Liver (tissue), 9 donors: ENCODE data around the gene HRH3. TPM values are rescaled to one million over a fixed set of nuclear protein-coding genes. Genes with fewer than 3 reads are reported as not detected.

ENCODE experiments used
- DNase-seq: peaks from one replicate; pipeline ENCODE4 v3.0.0-alpha.2; 2017; ENCODE audit warnings: low spot score
- H3K27ac ChIP-seq, 2 donors: one replicate each; pipeline ENCODE4 v1.7.0; 2013; ENCODE audit warnings: inconsistent platforms in 2 of 2, low read length in 2 of 2, control low read depth in 1 of 2, low read depth in 1 of 2, mild to moderate bottlenecking in 1 of 2
- H3K27me3 ChIP-seq, 4 donors: one replicate each; pipeline versions ENCODE4 v1.6.1 to v1.7.0; 2013; ENCODE audit warnings: low read length in 3 of 4, inconsistent platforms in 1 of 4, mild to moderate bottlenecking in 1 of 4, moderate library complexity in 1 of 4; ENCODE audit not compliant: control insufficient read depth in 4 of 4, insufficient read depth in 4 of 4
- H3K36me3 ChIP-seq, 4 donors: one replicate each; pipeline versions ENCODE4 v1.6.1 to v1.7.0; 2013; ENCODE audit warnings: low read length in 3 of 4, mild to moderate bottlenecking in 3 of 4, low read depth in 1 of 4, moderate library complexity in 1 of 4; ENCODE audit not compliant: control insufficient read depth in 4 of 4, insufficient read depth in 3 of 4
- H3K4me1 ChIP-seq, 4 donors: one replicate each; pipeline versions ENCODE4 v1.6.1 to v1.7.0; 2013; ENCODE audit warnings: low read length in 3 of 4, mild to moderate bottlenecking in 3 of 4, moderate library complexity in 1 of 4; ENCODE audit not compliant: control insufficient read depth in 4 of 4, insufficient read depth in 4 of 4
- H3K4me3 ChIP-seq, 3 donors: one replicate each; pipeline versions ENCODE4 v1.6.1 to v1.7.0; 2013; ENCODE audit warnings: low read length in 3 of 3, control low read depth in 1 of 3, low read depth in 1 of 3, mild to moderate bottlenecking in 1 of 3
- H3K9ac ChIP-seq, 2 donors: one replicate each; pipeline ENCODE4 v1.7.0; 2013; ENCODE audit warnings: low read length in 2 of 2, mild to moderate bottlenecking in 2 of 2, moderate library complexity in 2 of 2, control low read depth in 1 of 2, low read depth in 1 of 2
- H3K9me3 ChIP-seq, 4 donors: one replicate each; pipeline versions ENCODE4 v1.6.1 to v1.7.0; 2013; ENCODE audit warnings: low read length in 3 of 4; ENCODE audit not compliant: control insufficient read depth in 4 of 4
- CTCF ChIP-seq: fragments of 150-350 bp; IDR thresholded peaks from 2 replicates; pipeline ENCODE4 v1.5.1; 2017; ENCODE audit warnings: improper control_type of control experiment, low read depth, low read length; ENCODE audit not compliant: missing input control
- EGR1 ChIP-seq, 2 donors: IDR thresholded peaks; 2 replicates each; pipeline ENCODE4 v1.6.1; 2016 to 2018; ENCODE audit warnings: antibody characterized with exemption in 2 of 2, low read depth in 2 of 2
- FOXA1 ChIP-seq: IDR thresholded peaks from 2 replicates; pipeline ENCODE4 v1.6.1; 2016; ENCODE audit warnings: antibody characterized with exemption
- FOXA2 ChIP-seq: IDR thresholded peaks from 2 replicates; pipeline ENCODE4 v1.6.1; 2016; ENCODE audit warnings: antibody characterized with exemption
- GABPA ChIP-seq, 2 donors: IDR thresholded peaks in 1 of 2; conservative IDR thresholded peaks in 1 of 2; 2 replicates each; pipeline ENCODE4 v1.6.1; 2016; ENCODE audit warnings: antibody characterized with exemption in 2 of 2, mild to moderate bottlenecking in 1 of 2, moderate library complexity in 1 of 2
- HNF4A ChIP-seq, 2 donors: conservative IDR thresholded peaks; 2 replicates each; pipeline ENCODE4 v1.6.1; 2016; ENCODE audit warnings: antibody characterized with exemption in 2 of 2, mild to moderate bottlenecking in 2 of 2
- HNF4G ChIP-seq: IDR thresholded peaks from 2 replicates; pipeline ENCODE4 v1.6.1; 2016; ENCODE audit warnings: antibody characterized with exemption
- JUND ChIP-seq, 2 donors: IDR thresholded peaks; 2 replicates each; pipeline ENCODE4 v1.6.1; 2016; ENCODE audit warnings: antibody characterized with exemption in 2 of 2
- NR2F2 ChIP-seq: IDR thresholded peaks from 2 replicates; pipeline ENCODE4 v1.6.1; 2016; ENCODE audit warnings: antibody characterized with exemption
- RAD21 ChIP-seq, 2 donors: IDR thresholded peaks; 2 replicates each; pipeline ENCODE4 v1.6.1; 2016; ENCODE audit warnings: antibody characterized with exemption in 2 of 2, mild to moderate bottlenecking in 2 of 2
- REST ChIP-seq: IDR thresholded peaks from 2 replicates; pipeline ENCODE4 v1.6.1; 2016; ENCODE audit warnings: antibody characterized with exemption, mild to moderate bottlenecking
- RXRA ChIP-seq, 2 donors: IDR thresholded peaks; 2 replicates each; pipeline ENCODE4 v1.6.1; 2017 to 2018; ENCODE audit warnings: antibody characterized with exemption in 2 of 2, mild to moderate bottlenecking in 1 of 2
- SP1 ChIP-seq: IDR thresholded peaks from 2 replicates; pipeline ENCODE4 v1.6.1; 2018; ENCODE audit warnings: antibody characterized with exemption, mild to moderate bottlenecking
- TAF1 ChIP-seq: conservative IDR thresholded peaks from 2 replicates; pipeline ENCODE4 v1.6.1; 2016; ENCODE audit warnings: antibody characterized with exemption, mild to moderate bottlenecking
- WGBS: extraction: QIAGEN DNeasy Blood & Tissue Kit; methylation state at CpG from one replicate; pipeline ENCODE4 v1.1.7; 2013; 5-methylcytosine and 5-hydroxymethylcytosine counted together
- polyA plus RNA-seq, 2 donors: library from polyadenylated mRNA; stranded (reverse) in 1 of 2; unstranded in 1 of 2; fragments of 200-250 nt in 1 of 2; fragments of >200 nt in 1 of 2; fragmentation: Nextera tagmentation in 1 of 2; extraction: Ambion mirVana in 1 of 2; gene quantifications; one replicate each; pipeline versions ENCODE4 v1.2.1 to v1.2.3, GENCODE V29; 2013 to 2015
- total RNA-seq, 2 donors: library from RNA; depleted of rRNA; stranded (reverse); fragments of >200 nt; gene quantifications; one replicate each; pipeline ENCODE4 v1.2.3, GENCODE V29; 2014
- TF ChIP-seq, protein P1 (sequence below): IDR thresholded peaks from 2 replicates; pipeline ENCODE4 v1.6.1; 2016; ENCODE audit warnings: antibody characterized with exemption
- TF ChIP-seq, protein P2 (sequence below): IDR thresholded peaks from 2 replicates; pipeline ENCODE4 v1.6.1; 2016; ENCODE audit warnings: antibody characterized with exemption
- TF ChIP-seq, protein P3 (sequence below): IDR thresholded peaks from 2 replicates; pipeline ENCODE4 v1.6.1; 2016; ENCODE audit warnings: antibody characterized with exemption
- donor health status: healthy.
- donor health status: healthy.
- donor health status: healthy.
- donor health status: healthy.
- donor health status: healthy.

HRH3 gene
- total and polyA plus RNA-seq, 4 donors = not detected

DNA sequence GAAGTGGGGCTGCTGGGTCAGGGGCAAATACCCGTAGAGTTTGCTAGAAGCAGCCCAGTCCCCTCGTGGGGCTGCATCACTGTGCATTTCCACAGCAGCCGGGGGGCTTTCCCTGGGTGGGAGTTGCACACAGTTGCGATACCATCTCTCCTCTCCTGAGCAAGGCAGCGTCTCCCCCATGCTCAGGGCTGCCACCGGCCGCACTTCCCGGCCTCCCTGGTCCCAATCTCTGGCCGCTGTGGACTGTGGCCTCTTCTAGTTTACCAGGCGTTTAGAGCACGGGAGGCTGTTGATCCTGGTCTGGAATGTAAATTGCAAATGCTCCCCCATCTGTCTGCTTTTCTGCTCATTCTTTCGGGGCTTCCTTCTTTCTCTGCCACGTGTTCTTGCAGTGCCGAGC is 49.3 kb upstream of the HRH3 start:
- Histone ChIP-seq H3K9me3 (no peaks in the 10 kb centered on the region), H3K4me3 (no peak overlapping the region), H3K27me3 (no peaks in the 10 kb centered on the region), H3K4me1 (peaks cover 0 to 6% (median 0%) of the 10 kb centered on the region in 4 donors), H3K27ac (no peak overlapping the region), H3K36me3 (peaks cover 10 to 45% (median 30%) of the 10 kb centered on the region in 4 donors), H3K9ac (no peak overlapping the region)
- no peak for TF ChIP-seq CTCF
- TF ChIP-seq, protein P1, sequence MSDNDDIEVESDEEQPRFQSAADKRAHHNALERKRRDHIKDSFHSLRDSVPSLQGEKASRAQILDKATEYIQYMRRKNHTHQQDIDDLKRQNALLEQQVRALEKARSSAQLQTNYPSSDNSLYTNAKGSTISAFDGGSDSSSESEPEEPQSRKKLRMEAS = no peak
- TF ChIP-seq RXRA (IDR thresholded peaks at IDR 0.05) = no peak
- TF ChIP-seq HNF4G = no peak
- no peak for TF ChIP-seq REST
- TF ChIP-seq NR2F2 = no peak
- no peak for TF ChIP-seq HNF4A (conservative IDR thresholded peaks at IDR 0.05)
- TF ChIP-seq RAD21 (IDR thresholded peaks at IDR 0.05) = no peak
- no peak for TF ChIP-seq FOXA1
- no peak for TF ChIP-seq FOXA2
- no peak for TF ChIP-seq SP1
- no peak for TF ChIP-seq JUND (IDR thresholded peaks at IDR 0.05)
- TF ChIP-seq TAF1 = no peak
- TF ChIP-seq EGR1 (IDR thresholded peaks at IDR 0.05; ENCODE audit: low read depth in 2 of 2) = no peak
- TF ChIP-seq GABPA (IDR thresholded peaks at IDR 0.05 in 1 of 2, conservative IDR thresholded peaks at IDR 0.05 in 1 of 2) = no peak
- DNase-seq = no peak
- 91% methylated on average over 14 of the region's 14 CpGs for WGBS

DNA sequence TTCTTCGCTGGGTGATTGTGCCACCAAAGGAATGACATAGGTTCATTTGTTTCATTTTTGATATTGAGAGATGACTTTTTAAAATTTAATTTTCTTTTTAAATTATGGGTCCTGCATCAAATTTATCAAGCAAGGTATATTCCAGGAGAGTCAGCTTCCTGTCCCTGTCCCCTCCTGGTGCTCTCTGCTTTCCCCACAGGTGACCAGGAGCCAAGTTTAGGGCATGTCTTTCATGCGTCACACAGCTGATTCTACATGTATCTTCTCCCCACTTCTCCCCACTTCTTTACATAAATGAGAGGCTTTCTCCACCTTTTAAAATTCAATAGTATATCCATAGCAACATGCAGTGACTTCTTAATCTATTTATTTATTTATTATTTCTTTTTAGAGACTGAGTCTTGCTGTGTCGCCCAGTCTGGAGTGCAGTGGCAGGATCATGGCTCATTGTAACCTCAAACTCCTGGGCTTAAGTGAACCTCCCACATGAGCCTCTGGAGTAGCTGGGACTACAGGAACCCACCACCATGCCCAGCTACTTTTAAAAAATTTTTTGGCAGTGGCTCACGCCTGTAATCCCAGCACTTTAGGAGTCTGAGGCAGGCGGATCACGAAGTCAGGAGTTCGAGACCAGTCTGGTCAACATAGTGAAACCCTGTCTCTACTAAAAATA is 48.3 kb upstream of the HRH3 start:
- no peak for DNase-seq
- H3K4me3 ChIP-seq = no peak overlapping the region
- no peak overlapping the region for H3K9ac ChIP-seq
- H3K9me3 ChIP-seq = no peaks in the 10 kb centered on the region
- H3K27me3 ChIP-seq = no peaks in the 10 kb centered on the region
- peaks cover 10 to 42% (median 26%) of the 10 kb centered on the region in 4 donors for H3K36me3 ChIP-seq
- WGBS = 84% methylated on average over 7 of the region's 7 CpGs
- no peak overlapping the region for H3K27ac ChIP-seq
- TF ChIP-seq FOXA2 (no peak), GABPA (IDR thresholded peaks at IDR 0.05 in 1 of 2, conservative IDR thresholded peaks at IDR 0.05 in 1 of 2) (no peak), TAF1 (no peak), SP1 (no peak)
- TF ChIP-seq, protein P2, sequence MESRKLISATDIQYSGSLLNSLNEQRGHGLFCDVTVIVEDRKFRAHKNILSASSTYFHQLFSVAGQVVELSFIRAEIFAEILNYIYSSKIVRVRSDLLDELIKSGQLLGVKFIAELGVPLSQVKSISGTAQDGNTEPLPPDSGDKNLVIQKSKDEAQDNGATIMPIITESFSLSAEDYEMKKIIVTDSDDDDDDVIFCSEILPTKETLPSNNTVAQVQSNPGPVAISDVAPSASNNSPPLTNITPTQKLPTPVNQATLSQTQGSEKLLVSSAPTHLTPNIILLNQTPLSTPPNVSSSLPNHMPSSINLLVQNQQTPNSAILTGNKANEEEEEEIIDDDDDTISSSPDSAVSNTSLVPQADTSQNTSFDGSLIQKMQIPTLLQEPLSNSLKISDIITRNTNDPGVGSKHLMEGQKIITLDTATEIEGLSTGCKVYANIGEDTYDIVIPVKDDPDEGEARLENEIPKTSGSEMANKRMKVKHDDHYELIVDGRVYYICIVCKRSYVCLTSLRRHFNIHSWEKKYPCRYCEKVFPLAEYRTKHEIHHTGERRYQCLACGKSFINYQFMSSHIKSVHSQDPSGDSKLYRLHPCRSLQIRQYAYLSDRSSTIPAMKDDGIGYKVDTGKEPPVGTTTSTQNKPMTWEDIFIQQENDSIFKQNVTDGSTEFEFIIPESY = no peak
- TF ChIP-seq, protein P3, sequence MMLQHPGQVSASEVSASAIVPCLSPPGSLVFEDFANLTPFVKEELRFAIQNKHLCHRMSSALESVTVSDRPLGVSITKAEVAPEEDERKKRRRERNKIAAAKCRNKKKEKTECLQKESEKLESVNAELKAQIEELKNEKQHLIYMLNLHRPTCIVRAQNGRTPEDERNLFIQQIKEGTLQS = no peak
- H3K4me1 ChIP-seq = peaks cover 0 to 6% (median 0%) of the 10 kb centered on the region in 4 donors
